ENCODE data around the gene PBXIP1.
"Not testable (repeated sequence)": the region's sequence is repeated elsewhere in the genome, so short reads cannot be mapped to it uniquely, and the experiment has no call there.

DNA sequence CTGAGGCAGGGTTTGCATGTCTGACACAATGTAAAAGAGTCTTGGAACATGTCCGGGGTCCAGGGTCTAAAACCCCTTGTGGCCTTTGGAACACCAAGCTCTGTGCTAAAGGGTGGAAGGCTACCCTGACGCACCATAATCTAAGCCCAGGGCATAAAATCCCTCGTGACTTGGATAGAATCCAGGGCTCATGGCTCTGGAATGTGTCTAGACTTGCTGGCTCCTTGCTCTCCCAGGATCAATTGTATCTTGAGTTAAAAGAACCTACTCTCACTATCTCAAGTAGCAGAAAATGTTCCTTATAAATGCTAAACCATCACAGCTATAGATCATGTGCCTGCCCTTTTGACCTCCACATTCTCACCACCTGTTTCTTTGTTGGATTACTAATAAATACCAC lies 47.8 kb downstream of the PBXIP1 start:
- TF ChIP-seq PATZ1 (CRISPR knock-in tag; IDR thresholded peaks at IDR 0.05; ENCODE audit: borderline replicate concordance); TCF4 (CRISPR knock-in tag; IDR thresholded peaks at IDR 0.05; ENCODE audit: borderline replicate concordance); BACH2 (CRISPR knock-in tag; IDR thresholded peaks at IDR 0.05; ENCODE audit: borderline replicate concordance); ZNF70 (CRISPR knock-in tag; IDR thresholded peaks at IDR 0.05); RARB (CRISPR knock-in tag; IDR thresholded peaks at IDR 0.05); SNAI2 (CRISPR knock-in tag; IDR thresholded peaks at IDR 0.05); OSR1 (CRISPR knock-in tag; IDR thresholded peaks at IDR 0.05); ZFP3 (CRISPR knock-in tag; IDR thresholded peaks at IDR 0.05); ZC3H10 (CRISPR knock-in tag; IDR thresholded peaks at IDR 0.05); ISL1 (CRISPR knock-in tag; IDR thresholded peaks at IDR 0.05); ZNF565 (CRISPR knock-in tag; conservative IDR thresholded peaks at IDR 0.05; ENCODE audit: low read depth); PPARA (CRISPR knock-in tag; IDR thresholded peaks at IDR 0.05; ENCODE audit: borderline replicate concordance); GLIS3 (CRISPR knock-in tag; IDR thresholded peaks at IDR 0.05): not testable (repeated sequence)
- TF ChIP-seq, protein P1, sequence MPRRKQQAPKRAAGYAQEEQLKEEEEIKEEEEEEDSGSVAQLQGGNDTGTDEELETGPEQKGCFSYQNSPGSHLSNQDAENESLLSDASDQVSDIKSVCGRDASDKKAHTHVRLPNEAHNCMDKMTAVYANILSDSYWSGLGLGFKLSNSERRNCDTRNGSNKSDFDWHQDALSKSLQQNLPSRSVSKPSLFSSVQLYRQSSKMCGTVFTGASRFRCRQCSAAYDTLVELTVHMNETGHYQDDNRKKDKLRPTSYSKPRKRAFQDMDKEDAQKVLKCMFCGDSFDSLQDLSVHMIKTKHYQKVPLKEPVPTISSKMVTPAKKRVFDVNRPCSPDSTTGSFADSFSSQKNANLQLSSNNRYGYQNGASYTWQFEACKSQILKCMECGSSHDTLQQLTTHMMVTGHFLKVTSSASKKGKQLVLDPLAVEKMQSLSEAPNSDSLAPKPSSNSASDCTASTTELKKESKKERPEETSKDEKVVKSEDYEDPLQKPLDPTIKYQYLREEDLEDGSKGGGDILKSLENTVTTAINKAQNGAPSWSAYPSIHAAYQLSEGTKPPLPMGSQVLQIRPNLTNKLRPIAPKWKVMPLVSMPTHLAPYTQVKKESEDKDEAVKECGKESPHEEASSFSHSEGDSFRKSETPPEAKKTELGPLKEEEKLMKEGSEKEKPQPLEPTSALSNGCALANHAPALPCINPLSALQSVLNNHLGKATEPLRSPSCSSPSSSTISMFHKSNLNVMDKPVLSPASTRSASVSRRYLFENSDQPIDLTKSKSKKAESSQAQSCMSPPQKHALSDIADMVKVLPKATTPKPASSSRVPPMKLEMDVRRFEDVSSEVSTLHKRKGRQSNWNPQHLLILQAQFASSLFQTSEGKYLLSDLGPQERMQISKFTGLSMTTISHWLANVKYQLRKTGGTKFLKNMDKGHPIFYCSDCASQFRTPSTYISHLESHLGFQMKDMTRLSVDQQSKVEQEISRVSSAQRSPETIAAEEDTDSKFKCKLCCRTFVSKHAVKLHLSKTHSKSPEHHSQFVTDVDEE (CRISPR knock-in tag; IDR thresholded peaks at IDR 0.05): not testable (repeated sequence)

All from SK-N-SH treated with all-trans-retinoic acid at 6 μM for 48 hours (cell line).